Fibroblast of lung (primary cell): Measurements from ENCODE around the gene LCA5. TPM values are rescaled to one million over a fixed set of nuclear protein-coding genes. Genes with fewer than 3 reads are reported as not detected.
A peak's percentile ranks its signal among the peaks of the same experiment; 100 is the strongest.
"Not testable (repeated sequence)": the region's sequence is repeated elsewhere in the genome, so short reads cannot be mapped to it uniquely, and the experiment has no call there.

ENCODE experiments used
- DNase-seq, 2 donors: peaks; one replicate each; pipeline versions ENCODE4 v3.0.0 to v3.0.0-alpha.2; 2010; ENCODE audit warnings: low read depth in 2 of 2
- H2AFZ ChIP-seq: 2 replicates; pipeline ENCODE4 v1.5.1; 2012; ENCODE audit warnings: low read length, control low read depth, inconsistent platforms
- H3K27ac ChIP-seq: 2 replicates; pipeline ENCODE4 v1.5.1; 2011; ENCODE audit warnings: low read length, control low read depth; ENCODE audit not compliant: insufficient read depth
- H3K27me3 ChIP-seq: 2 replicates; pipeline ENCODE4 v1.5.1; 2011; ENCODE audit warnings: mild to moderate bottlenecking, low read length; ENCODE audit not compliant: control insufficient read depth, insufficient read depth
- H3K36me3 ChIP-seq: 2 replicates; pipeline ENCODE4 v1.5.1; 2011; ENCODE audit warnings: low read length; ENCODE audit not compliant: control insufficient read depth, insufficient read depth
- H3K4me1 ChIP-seq: 2 replicates; pipeline ENCODE4 v1.5.1; 2011; ENCODE audit warnings: low read length; ENCODE audit not compliant: control insufficient read depth, insufficient read depth; ENCODE audit errors: extremely low read depth
- H3K4me2 ChIP-seq: 2 replicates; pipeline ENCODE4 v1.5.1; 2011; ENCODE audit warnings: low read length, control low read depth; ENCODE audit not compliant: insufficient read depth; ENCODE audit errors: extremely low read depth
- H3K4me3 ChIP-seq, 4 experiments: fragments of 200-600 bp in 1 of 4; sonication (generic) in 1 of 4; replicated peaks in 1 of 4; 2 replicates each; pipeline ENCODE4 v1.5.1; 2011 to 2016; ENCODE audit warnings: low read length in 4 of 4, low read depth in 3 of 4, mild to moderate bottlenecking in 3 of 4, control low read depth in 2 of 4, inconsistent platforms in 1 of 4, mixed read lengths in 1 of 4; ENCODE audit not compliant: insufficient read depth in 1 of 4; ENCODE audit errors: control extremely low read depth in 1 of 4
- H3K79me2 ChIP-seq: 2 replicates; pipeline ENCODE4 v1.5.1; 2012; ENCODE audit warnings: mild to moderate bottlenecking, low read length, inconsistent platforms; ENCODE audit not compliant: control insufficient read depth, insufficient read depth
- H3K9ac ChIP-seq: 2 replicates; pipeline ENCODE4 v1.5.1; 2011; ENCODE audit warnings: mild to moderate bottlenecking, low read length, control low read depth; ENCODE audit not compliant: insufficient read depth
- H3K9me3 ChIP-seq: 2 replicates; pipeline ENCODE4 v1.5.1; 2012; ENCODE audit warnings: low read depth, low read length; ENCODE audit not compliant: control insufficient read depth, insufficient read depth
- H4K20me1 ChIP-seq: 2 replicates; pipeline ENCODE4 v1.5.1; 2011; ENCODE audit warnings: low read length; ENCODE audit not compliant: control insufficient read depth, insufficient read depth; ENCODE audit errors: extremely low read depth
- EZH2 ChIP-seq: IDR thresholded peaks from 2 replicates; pipeline ENCODE4 v1.5.1; 2012; ENCODE audit warnings: low read length, control low read depth, mild to moderate bottlenecking; ENCODE audit errors: missing control alignments
- polyA minus RNA-seq: library from RNA; depleted of rRNA, polyadenylated mRNA; stranded (reverse); fragments of >200 nt; gene quantifications from 2 replicates; pipeline ENCODE4 v1.2.3, GENCODE V29; 2011; ENCODE audit warnings: low replicate concordance
- polyA plus RNA-seq, 2 donors: library from polyadenylated mRNA; depleted of rRNA in 1 of 2; stranded (reverse) in 1 of 2; unstranded in 1 of 2; fragments of >200 nt; gene quantifications; 2 replicates each; pipeline ENCODE4 v1.2.1, GENCODE V29; 2011 to 2012; ENCODE audit warnings: missing spikeins in 1 of 2
- total RNA-seq: library from RNA; depleted of rRNA; stranded (reverse); fragments of >200 nt; gene quantifications from 2 replicates; pipeline ENCODE4 v1.2.1, GENCODE V29; 2014
- TF ChIP-seq, protein P1 (sequence below), 2 donors: IDR thresholded peaks in 1 of 2; conservative IDR thresholded peaks in 1 of 2; 1 replicate in 1 of 2; 2 replicates in 1 of 2; pipeline ENCODE4 v1.5.1; 2011 to 2012; ENCODE audit warnings: low read length in 2 of 2, control low read depth in 1 of 2, inconsistent platforms in 1 of 2, low read depth in 1 of 2, mild to moderate bottlenecking in 1 of 2

The LCA5 gene
- total RNA-seq (5.6 and 7.8 TPM in 2 replicates), polyA plus RNA-seq (1.9 and 3.3 TPM in 2 replicates), polyA minus RNA-seq (0.96 TPM in 1 of 2 replicates, not detected in the other)
- polyA plus RNA-seq (2012), result 1.8 and 2.9 TPM in 2 replicates

DNA sequence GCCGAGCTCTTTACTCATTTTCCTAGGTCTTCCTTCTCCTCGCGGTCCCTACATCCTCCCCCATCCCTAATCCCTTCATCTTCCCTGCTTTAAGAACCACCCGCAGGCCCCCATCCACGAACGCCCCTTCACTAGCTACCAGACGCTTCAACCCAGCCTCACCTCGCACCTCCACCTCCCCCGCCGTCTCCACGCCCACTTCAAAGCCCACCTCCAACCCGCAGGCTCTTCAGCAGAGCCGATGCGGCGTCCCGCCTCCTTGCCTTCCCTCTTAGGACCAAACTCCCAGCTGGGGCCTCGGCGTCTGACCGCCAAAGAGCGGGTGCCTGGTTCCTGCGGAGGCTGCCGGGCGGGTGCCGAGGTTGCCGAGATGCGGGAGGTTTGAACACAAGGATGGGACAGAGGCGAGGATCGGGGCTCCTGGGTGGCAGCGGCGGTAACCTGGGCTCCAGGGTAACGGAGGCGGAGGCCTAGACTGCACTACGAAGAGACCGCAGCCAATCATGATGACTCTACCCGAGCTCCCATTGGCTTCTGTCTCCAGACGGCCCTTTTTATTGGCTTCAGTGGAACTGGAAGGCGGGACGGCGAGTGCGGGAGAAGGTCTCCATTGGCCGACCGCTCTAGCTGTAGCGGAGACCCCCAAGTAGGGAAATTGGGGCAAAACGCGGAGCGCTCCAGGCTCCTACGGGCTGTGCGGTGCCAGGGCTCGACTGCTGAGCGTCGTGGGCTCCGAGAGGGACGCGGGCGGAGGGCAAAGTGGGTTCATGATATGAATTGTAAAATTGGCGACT is at the start of gene LCA5:
Gene LCA5, minus strand, starts transcription at position 477 of the 794 bp plus-strand sequence. CDS start 18,536 bp downstream, outside the sequence.
- TF ChIP-seq, protein P1, sequence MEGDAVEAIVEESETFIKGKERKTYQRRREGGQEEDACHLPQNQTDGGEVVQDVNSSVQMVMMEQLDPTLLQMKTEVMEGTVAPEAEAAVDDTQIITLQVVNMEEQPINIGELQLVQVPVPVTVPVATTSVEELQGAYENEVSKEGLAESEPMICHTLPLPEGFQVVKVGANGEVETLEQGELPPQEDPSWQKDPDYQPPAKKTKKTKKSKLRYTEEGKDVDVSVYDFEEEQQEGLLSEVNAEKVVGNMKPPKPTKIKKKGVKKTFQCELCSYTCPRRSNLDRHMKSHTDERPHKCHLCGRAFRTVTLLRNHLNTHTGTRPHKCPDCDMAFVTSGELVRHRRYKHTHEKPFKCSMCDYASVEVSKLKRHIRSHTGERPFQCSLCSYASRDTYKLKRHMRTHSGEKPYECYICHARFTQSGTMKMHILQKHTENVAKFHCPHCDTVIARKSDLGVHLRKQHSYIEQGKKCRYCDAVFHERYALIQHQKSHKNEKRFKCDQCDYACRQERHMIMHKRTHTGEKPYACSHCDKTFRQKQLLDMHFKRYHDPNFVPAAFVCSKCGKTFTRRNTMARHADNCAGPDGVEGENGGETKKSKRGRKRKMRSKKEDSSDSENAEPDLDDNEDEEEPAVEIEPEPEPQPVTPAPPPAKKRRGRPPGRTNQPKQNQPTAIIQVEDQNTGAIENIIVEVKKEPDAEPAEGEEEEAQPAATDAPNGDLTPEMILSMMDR (conservative IDR thresholded peaks at IDR 0.05 in 1 of 2, IDR thresholded peaks at IDR 0.05 in 1 of 2; ENCODE audit: low read depth in 1 of 2, low read length in 2 of 2), result no peak
- no peak for TF ChIP-seq EZH2
- Histone ChIP-seq H3K4me3 (peak within 1 kb of the TSS; percentile 80 to 93 (median 86)), H3K4me2 (peak within 1 kb of the TSS; percentile 94), H3K9ac (peak within 1 kb of the TSS; percentile 89), H3K9me3 (no peaks in the 10 kb centered on the region), H3K4me1 (no peaks in the 10 kb centered on the region), H3K27ac (peak within 1 kb of the TSS; percentile 93), H4K20me1 (no peaks in the 10 kb centered on the region), H2AFZ (peak within 1 kb of the TSS; percentile 77), H3K79me2 (no peaks in the 10 kb centered on the region), H3K36me3 (no peaks in the 10 kb centered on the region), H3K27me3 (no peaks in the 10 kb centered on the region)
- peak; percentile 97 to 98 for DNase-seq

- Histone ChIP-seq H3K9ac (no peak overlapping the region), H3K36me3 (no peaks in the 10 kb centered on the region), H3K4me1 (no peaks in the 10 kb centered on the region), H3K9me3 (no peaks in the 10 kb centered on the region), H3K27ac (no peak overlapping the region), H2AFZ (no peak overlapping the region), H3K4me2 (no peak overlapping the region), H4K20me1 (no peaks in the 10 kb centered on the region), H3K4me3 (no peak overlapping the region), H3K79me2 (no peaks in the 10 kb centered on the region), H3K27me3 (no peaks in the 10 kb centered on the region)
- DNase-seq, result peak in 1 of 2 donors; percentile 55
- TF ChIP-seq, protein P1 (conservative IDR thresholded peaks at IDR 0.05 in 1 of 2, IDR thresholded peaks at IDR 0.05 in 1 of 2; ENCODE audit: low read depth in 1 of 2, low read length in 2 of 2), result peak; percentile 53 to 69
- no peak for TF ChIP-seq EZH2
These were observed 49.3 kb upstream of the LCA5 start for GRCh38 chr6:79586548-79586947.

DNA sequence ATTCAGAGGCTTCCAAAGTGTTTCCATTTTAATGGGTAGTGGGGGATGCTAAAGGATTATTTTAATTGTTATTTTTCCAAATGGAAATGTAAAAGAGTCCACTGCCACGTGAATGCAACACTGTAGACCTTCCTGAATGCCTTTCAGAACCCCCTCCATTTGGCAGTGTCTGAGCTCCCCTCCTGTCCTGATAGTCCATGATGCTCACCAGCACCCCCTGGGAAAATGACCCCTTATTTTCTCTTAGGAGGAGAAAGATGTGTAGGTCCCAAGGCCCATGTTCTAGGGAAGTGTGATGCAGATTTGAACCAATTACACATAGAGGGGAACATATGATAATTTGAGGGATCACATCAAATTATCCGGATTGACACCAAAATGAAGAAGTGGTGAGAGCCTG is 47.1 kb upstream of the LCA5 start:
- no peak overlapping the region for H3K9ac ChIP-seq
- H3K4me2 ChIP-seq, result no peak overlapping the region
- no peak for TF ChIP-seq EZH2
- TF ChIP-seq, protein P1 (conservative IDR thresholded peaks at IDR 0.05 in 1 of 2, IDR thresholded peaks at IDR 0.05 in 1 of 2; ENCODE audit: low read depth in 1 of 2, low read length in 2 of 2), result no peak
- no peaks in the 10 kb centered on the region for H3K4me1 ChIP-seq
- H3K27ac ChIP-seq, result no peak overlapping the region
- no peaks in the 10 kb centered on the region for H4K20me1 ChIP-seq
- H3K79me2 ChIP-seq, result no peaks in the 10 kb centered on the region
- no peaks in the 10 kb centered on the region for H3K9me3 ChIP-seq
- no peak overlapping the region for H2AFZ ChIP-seq
- DNase-seq, result no peak
- H3K27me3 ChIP-seq, result no peaks in the 10 kb centered on the region
- H3K4me3 ChIP-seq, result no peak overlapping the region
- no peaks in the 10 kb centered on the region for H3K36me3 ChIP-seq

DNA sequence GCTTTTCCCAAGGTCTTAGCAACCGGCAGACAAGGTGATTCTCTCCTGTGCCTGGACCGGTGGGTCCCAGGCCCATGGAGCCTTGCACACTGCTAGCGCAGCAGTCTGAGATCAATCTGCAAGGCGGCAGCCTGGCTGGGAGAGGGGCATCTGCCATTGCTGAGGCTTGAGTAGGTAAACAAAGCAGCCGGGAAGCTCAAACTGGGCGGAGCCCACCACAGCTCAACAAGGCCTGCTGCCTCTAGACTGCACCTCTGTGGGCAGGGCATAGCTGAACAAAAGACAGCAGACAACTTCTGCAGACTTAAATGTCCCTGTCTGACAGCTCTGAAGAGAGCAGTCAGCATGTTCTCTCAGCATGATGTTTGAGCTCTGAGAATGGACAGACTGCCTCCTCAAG is 40.7 kb upstream of the LCA5 start:
- H3K27me3 ChIP-seq, H2AFZ ChIP-seq, H3K36me3 ChIP-seq, H3K4me1 ChIP-seq, DNase-seq, H3K4me2 ChIP-seq, H3K4me3 ChIP-seq, H3K27ac ChIP-seq, H3K9ac ChIP-seq, H3K79me2 ChIP-seq, H4K20me1 ChIP-seq, H3K9me3 ChIP-seq: not testable (repeated sequence)
